SK-N-SH (cell line): ENCODE data around the gene CNTNAP2. TPM values are rescaled to one million over a fixed set of nuclear protein-coding genes. Genes with fewer than 3 reads are reported as not detected.

ENCODE experiments used
- CTCF ChIA-PET: fragments of 300-600, 350-600 bp; formaldehyde crosslinking; extraction: SDS; loops from one replicate; lab custom pipeline; 2021; lab: Yijun Ruan, JAX
- POLR2A ChIA-PET: fragments of 350-600 bp; sonication (Branson Sonifier 250); formaldehyde crosslinking; extraction: SDS; loops from one replicate; lab custom pipeline; 2020; ENCODE audit warnings: antibody characterized with exemption, inconsistent platforms; lab: Yijun Ruan, JAX
- DNase-seq: peaks from one replicate; pipeline ENCODE4 v3.0.0; 2012
- H2AFZ ChIP-seq: fragments of 200-600 bp; sonication (generic); 2 replicates; pipeline ENCODE4 v1.8.1; 2016; ENCODE audit warnings: antibody characterized with exemption, mild to moderate bottlenecking, low read depth
- H3F3A ChIP-seq: fragments of 200-600 bp; sonication (generic); replicated peaks from 2 replicates; pipeline ENCODE3; 2016; ENCODE audit warnings: antibody characterized with exemption, mild to moderate bottlenecking; ENCODE audit not compliant: insufficient read depth
- H3K27ac ChIP-seq, 2 experiments: fragments of 200-500 bp in 1 of 2; fragments of 200-600 bp in 1 of 2; sonication (Bioruptor generic) in 1 of 2; sonication (generic), shearing (Covaris generic) in 1 of 2; 2 replicates each; pipeline versions ENCODE4 v1.5.1 to v1.6.1; 2014 to 2016; ENCODE audit warnings: low read depth in 2 of 2, inconsistent platforms in 1 of 2, low read length in 1 of 2, mild to moderate bottlenecking in 1 of 2, mixed read lengths in 1 of 2
- H3K27me3 ChIP-seq: fragments of 200-600 bp; sonication (generic), shearing (Covaris generic); 2 replicates; pipeline ENCODE4 v1.6.1; 2016; ENCODE audit warnings: mixed run types; ENCODE audit not compliant: insufficient read depth
- H3K36me3 ChIP-seq, 2 experiments: fragments of 200-500 bp in 1 of 2; fragments of 200-600 bp in 1 of 2; sonication (Bioruptor generic) in 1 of 2; sonication (generic) in 1 of 2; replicated peaks in 1 of 2; 2 replicates each; pipeline versions ENCODE3 to v1.5.1; 2014 to 2016; ENCODE audit warnings: low read length in 1 of 2, mild to moderate bottlenecking in 1 of 2; ENCODE audit not compliant: insufficient read depth in 2 of 2, control insufficient read depth in 1 of 2
- H3K4me1 ChIP-seq, 2 experiments: fragments of 200-500 bp in 1 of 2; fragments of 200-600 bp in 1 of 2; sonication (Bioruptor generic) in 1 of 2; sonication (generic), shearing (Covaris generic) in 1 of 2; 2 replicates each; pipeline versions ENCODE4 v1.5.1 to v1.6.1; 2014 to 2016; ENCODE audit warnings: low read depth in 1 of 2, low read length in 1 of 2, mixed run types in 1 of 2; ENCODE audit not compliant: insufficient read depth in 2 of 2, control insufficient read depth in 1 of 2
- H3K4me2 ChIP-seq: fragments of 200-600 bp; sonication (generic), shearing (Covaris generic); 2 replicates; pipeline ENCODE4 v1.6.1; 2017; ENCODE audit warnings: mixed run types
- H3K4me3 ChIP-seq, 2 experiments: fragments of 200-500 bp in 1 of 2; fragments of 200-600 bp in 1 of 2; sonication (Bioruptor generic) in 1 of 2; sonication (generic), shearing (Covaris generic) in 1 of 2; 2 replicates each; pipeline versions ENCODE4 v1.5.1 to v1.8.1; 2014 to 2016; ENCODE audit warnings: low read depth in 2 of 2, inconsistent platforms in 1 of 2, low read length in 1 of 2, mild to moderate bottlenecking in 1 of 2, mixed read lengths in 1 of 2, moderate library complexity in 1 of 2
- H3K79me2 ChIP-seq: fragments of 200-600 bp; sonication (generic); 2 replicates; pipeline ENCODE4 v1.8.1; 2017; ENCODE audit warnings: mild to moderate bottlenecking; ENCODE audit not compliant: insufficient read depth
- H3K9ac ChIP-seq: fragments of 200-600 bp; sonication (generic); 2 replicates; pipeline ENCODE4 v1.6.1; 2017; ENCODE audit warnings: mixed run types
- H3K9me2 ChIP-seq: fragments of 200-600 bp; sonication (generic); 2 replicates; pipeline ENCODE4 v1.6.1; 2017; ENCODE audit warnings: mixed run types
- H3K9me3 ChIP-seq: fragments of 200-600 bp; sonication (generic); 2 replicates; pipeline ENCODE4 v1.6.1; 2017; ENCODE audit warnings: mixed run types, mild to moderate bottlenecking, moderate library complexity
- H4K20me1 ChIP-seq: fragments of 200-600 bp; sonication (generic); 2 replicates; pipeline ENCODE4 v1.6.1; 2017; ENCODE audit warnings: mild to moderate bottlenecking, mixed run types; ENCODE audit not compliant: insufficient read depth
- EP300 ChIP-seq, 2 experiments: IDR thresholded peaks; 2 replicates each; pipeline versions ENCODE4 v1.4.0 to v1.6.1; 2012; ENCODE audit warnings: borderline replicate concordance in 1 of 2, low read depth in 1 of 2, low read length in 1 of 2
- EZH2phosphoT487 ChIP-seq: fragments of 200-600 bp; sonication (generic); IDR thresholded peaks from 2 replicates; pipeline ENCODE4 v1.6.1; 2017; ENCODE audit warnings: low read depth, mixed run types, mild to moderate bottlenecking, antibody characterized with exemption, moderate library complexity, borderline replicate concordance
- FOXJ3 ChIP-seq: sonication (generic); formaldehyde crosslinking; IDR thresholded peaks from 2 replicates; pipeline ENCODE4 v1.5.1; 2020; ENCODE audit warnings: mild to moderate bottlenecking, missing genetic modification reagents
- FOXM1 ChIP-seq: IDR thresholded peaks from 2 replicates; pipeline ENCODE4 v1.4.0; 2012; ENCODE audit warnings: low read depth, mild to moderate bottlenecking
- GABPA ChIP-seq: IDR thresholded peaks from 2 replicates; pipeline ENCODE4 v1.4.0; 2012; ENCODE audit warnings: low read depth, mild to moderate bottlenecking
- GATA2 ChIP-seq: sonication (generic); formaldehyde crosslinking; IDR thresholded peaks from 2 replicates; pipeline ENCODE4 v1.5.0; 2020; ENCODE audit warnings: mild to moderate bottlenecking, missing genetic modification reagents
- JUND ChIP-seq: IDR thresholded peaks from 2 replicates; pipeline ENCODE4 v1.4.0; 2012
- NFIC ChIP-seq: IDR thresholded peaks from 2 replicates; pipeline ENCODE4 v1.4.0; 2012; ENCODE audit warnings: borderline replicate concordance
- NRF1 ChIP-seq: IDR thresholded peaks from 2 replicates; pipeline ENCODE4 v1.6.1; 2012; ENCODE audit warnings: low read depth, mild to moderate bottlenecking, low read length
- POLR2AphosphoS5 ChIP-seq: IDR thresholded peaks from 2 replicates; pipeline ENCODE4 v1.6.1; 2012; ENCODE audit warnings: low read depth, low read length
- RFX5 ChIP-seq: IDR thresholded peaks from 2 replicates; pipeline ENCODE4 v1.6.1; 2012; ENCODE audit warnings: mild to moderate bottlenecking, improper control_type of control experiment, low read length
- SMC3 ChIP-seq: IDR thresholded peaks from 2 replicates; pipeline ENCODE4 v1.6.1; 2012; ENCODE audit warnings: low read depth, low read length, improper control_type of control experiment
- TAF1 ChIP-seq: IDR thresholded peaks from 2 replicates; pipeline ENCODE4 v1.6.1; 2012; ENCODE audit warnings: low read depth, mild to moderate bottlenecking, low read length, moderate library complexity, borderline replicate concordance
- TCF12 ChIP-seq: IDR thresholded peaks from 2 replicates; pipeline ENCODE4 v1.4.0; 2012
- TEAD4 ChIP-seq: IDR thresholded peaks from 2 replicates; pipeline ENCODE4 v1.4.0; 2012; ENCODE audit warnings: mild to moderate bottlenecking, borderline replicate concordance; ENCODE audit not compliant: insufficient read depth
- YY1 ChIP-seq: IDR thresholded peaks from 2 replicates; pipeline ENCODE4 v1.4.0; 2012; ENCODE audit warnings: low read depth, mild to moderate bottlenecking
- WGBS: methylation state at CpG from one replicate; pipeline ENCODE4 v1.1.6; 2017; ENCODE audit warnings: low lambda C conversion rate; 5-methylcytosine and 5-hydroxymethylcytosine counted together
- polyA plus RNA-seq, 3 experiments: library from polyadenylated mRNA; depleted of rRNA; stranded (reverse); fragments of >200 nt; gene quantifications; 2 replicates each; pipeline ENCODE4 v1.2.3, GENCODE V29; 2012
- TF ChIP-seq, protein P1 (sequence below): IDR thresholded peaks from 2 replicates; pipeline ENCODE4 v1.4.0; 2012; ENCODE audit warnings: low read depth, borderline replicate concordance
- TF ChIP-seq, protein P2 (sequence below): IDR thresholded peaks from 2 replicates; pipeline ENCODE4 v1.6.1; 2012; ENCODE audit warnings: mild to moderate bottlenecking, low read depth, low read length, moderate library complexity
- TF ChIP-seq, protein P3 (sequence below): IDR thresholded peaks from 2 replicates; pipeline ENCODE4 v1.4.0; 2012; ENCODE audit warnings: low read depth, borderline replicate concordance

CNTNAP2 gene
- polyA plus RNA-seq, 1 of the 3 experiments (the other 2 are of a cell fraction) = 3.4 TPM

DNA sequence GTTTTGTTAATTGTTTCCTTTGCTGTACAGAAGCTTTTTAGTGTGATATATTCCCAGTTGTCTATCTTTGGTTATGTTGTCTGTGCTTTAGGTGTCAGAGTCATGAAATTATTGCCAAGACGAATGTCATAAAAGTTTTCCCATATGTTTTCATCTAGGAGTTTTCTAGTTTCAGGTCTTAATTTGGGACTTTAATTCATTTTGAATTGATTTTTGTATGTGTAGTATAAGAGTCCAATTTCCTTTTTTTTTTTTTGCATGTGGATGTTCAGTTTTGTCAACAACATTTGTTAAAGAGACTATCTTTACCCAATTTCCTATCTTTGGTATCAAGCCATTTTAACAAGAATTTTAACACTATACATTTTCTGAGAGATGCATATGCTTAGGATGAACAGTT, 432.2 kb downstream of the CNTNAP2 start:
- H3K4me2 ChIP-seq = no peak overlapping the region
- no peaks in the 10 kb centered on the region for H3F3A ChIP-seq
- POLR2A ChIA-PET = no interaction called here
- H3K9me2 ChIP-seq = no peaks in the 10 kb centered on the region
- H3K9me3 ChIP-seq = no peaks in the 10 kb centered on the region
- no peaks in the 10 kb centered on the region for H3K27me3 ChIP-seq
- DNase-seq = no peak
- CTCF ChIA-PET = no interaction called here
- H3K79me2 ChIP-seq = no peaks in the 10 kb centered on the region
- H3K4me3 ChIP-seq = no peak overlapping the region
- H2AFZ ChIP-seq = no peak overlapping the region
- no peak overlapping the region for H3K9ac ChIP-seq
- TF ChIP-seq NFIC = no peak
- TF ChIP-seq JUND = no peak
- TF ChIP-seq EZH2phosphoT487 = no peak
- no peak for TF ChIP-seq EP300 (IDR thresholded peaks at IDR 0.05; ENCODE audit: borderline replicate concordance in 1 of 2, low read depth in 1 of 2, low read length in 1 of 2)
- no peak for TF ChIP-seq NRF1
- TF ChIP-seq GABPA = no peak
- TF ChIP-seq SMC3 = no peak
- TF ChIP-seq, protein P1, sequence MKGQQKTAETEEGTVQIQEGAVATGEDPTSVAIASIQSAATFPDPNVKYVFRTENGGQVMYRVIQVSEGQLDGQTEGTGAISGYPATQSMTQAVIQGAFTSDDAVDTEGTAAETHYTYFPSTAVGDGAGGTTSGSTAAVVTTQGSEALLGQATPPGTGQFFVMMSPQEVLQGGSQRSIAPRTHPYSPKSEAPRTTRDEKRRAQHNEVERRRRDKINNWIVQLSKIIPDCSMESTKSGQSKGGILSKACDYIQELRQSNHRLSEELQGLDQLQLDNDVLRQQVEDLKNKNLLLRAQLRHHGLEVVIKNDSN = no peak
- TF ChIP-seq FOXJ3 (CRISPR knock-in tag) = no peak
- TF ChIP-seq RFX5 = no peak
- TF ChIP-seq POLR2AphosphoS5 = no peak
- TF ChIP-seq TEAD4 = no peak
- TF ChIP-seq FOXM1 = no peak
- TF ChIP-seq, protein P2, sequence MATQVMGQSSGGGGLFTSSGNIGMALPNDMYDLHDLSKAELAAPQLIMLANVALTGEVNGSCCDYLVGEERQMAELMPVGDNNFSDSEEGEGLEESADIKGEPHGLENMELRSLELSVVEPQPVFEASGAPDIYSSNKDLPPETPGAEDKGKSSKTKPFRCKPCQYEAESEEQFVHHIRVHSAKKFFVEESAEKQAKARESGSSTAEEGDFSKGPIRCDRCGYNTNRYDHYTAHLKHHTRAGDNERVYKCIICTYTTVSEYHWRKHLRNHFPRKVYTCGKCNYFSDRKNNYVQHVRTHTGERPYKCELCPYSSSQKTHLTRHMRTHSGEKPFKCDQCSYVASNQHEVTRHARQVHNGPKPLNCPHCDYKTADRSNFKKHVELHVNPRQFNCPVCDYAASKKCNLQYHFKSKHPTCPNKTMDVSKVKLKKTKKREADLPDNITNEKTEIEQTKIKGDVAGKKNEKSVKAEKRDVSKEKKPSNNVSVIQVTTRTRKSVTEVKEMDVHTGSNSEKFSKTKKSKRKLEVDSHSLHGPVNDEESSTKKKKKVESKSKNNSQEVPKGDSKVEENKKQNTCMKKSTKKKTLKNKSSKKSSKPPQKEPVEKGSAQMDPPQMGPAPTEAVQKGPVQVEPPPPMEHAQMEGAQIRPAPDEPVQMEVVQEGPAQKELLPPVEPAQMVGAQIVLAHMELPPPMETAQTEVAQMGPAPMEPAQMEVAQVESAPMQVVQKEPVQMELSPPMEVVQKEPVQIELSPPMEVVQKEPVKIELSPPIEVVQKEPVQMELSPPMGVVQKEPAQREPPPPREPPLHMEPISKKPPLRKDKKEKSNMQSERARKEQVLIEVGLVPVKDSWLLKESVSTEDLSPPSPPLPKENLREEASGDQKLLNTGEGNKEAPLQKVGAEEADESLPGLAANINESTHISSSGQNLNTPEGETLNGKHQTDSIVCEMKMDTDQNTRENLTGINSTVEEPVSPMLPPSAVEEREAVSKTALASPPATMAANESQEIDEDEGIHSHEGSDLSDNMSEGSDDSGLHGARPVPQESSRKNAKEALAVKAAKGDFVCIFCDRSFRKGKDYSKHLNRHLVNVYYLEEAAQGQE = no peak
- TF ChIP-seq YY1 = no peak
- no peak for TF ChIP-seq GATA2 (CRISPR knock-in tag)
- H3K36me3 ChIP-seq = no peaks in the 10 kb centered on the region
- H3K4me1 ChIP-seq = no peaks in the 10 kb centered on the region
- WGBS = 13% methylated on average over 1 of the region's 1 CpG
- no peaks in the 10 kb centered on the region for H4K20me1 ChIP-seq
- no peak overlapping the region for H3K27ac ChIP-seq

DNA sequence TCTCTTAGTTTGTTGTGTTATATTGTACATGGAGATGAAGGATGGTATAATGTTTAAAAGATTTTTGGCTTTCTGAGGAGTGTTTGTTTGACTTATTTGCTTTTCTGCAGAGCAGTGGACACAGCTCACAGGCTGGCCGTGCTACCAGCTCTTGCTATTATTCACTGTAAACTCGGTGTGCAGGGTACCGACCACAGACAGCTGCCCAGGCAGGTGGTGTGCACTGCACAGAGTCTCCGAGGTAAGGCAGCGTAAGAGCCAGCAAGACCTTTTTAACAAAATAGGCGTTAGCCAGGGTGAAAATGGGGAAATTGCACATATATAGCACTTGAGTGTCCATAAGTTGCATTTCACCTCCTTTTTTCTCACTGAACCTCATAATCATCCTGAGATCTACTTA, 438.0 kb downstream of the CNTNAP2 start:
- Histone ChIP-seq H3K9ac (no peak overlapping the region), H3K27me3 (no peaks in the 10 kb centered on the region), H3K79me2 (no peaks in the 10 kb centered on the region), H2AFZ (no peak overlapping the region), H3K4me3 (no peak overlapping the region), H3K4me1 (peaks cover 0 to 3% of the 10 kb centered on the region in 2 experiments; a peak in 1 of 4 replicates), H3K27ac (no peak overlapping the region), H4K20me1 (no peaks in the 10 kb centered on the region), H3K9me2 (no peaks in the 10 kb centered on the region), H3K36me3 (no peaks in the 10 kb centered on the region), H3K4me2 (no peak overlapping the region), H3K9me3 (no peaks in the 10 kb centered on the region), H3F3A (no peaks in the 10 kb centered on the region)
- ChIA-PET CTCF (interaction anchor here (0.7 kb wide), 1 partner anchor 1673 kb away, joined by 3 read pairs; no protein-coding TSS in a partner anchor), POLR2A (no interaction called here)
- no peak for TF ChIP-seq TAF1
- TF ChIP-seq, protein P3, sequence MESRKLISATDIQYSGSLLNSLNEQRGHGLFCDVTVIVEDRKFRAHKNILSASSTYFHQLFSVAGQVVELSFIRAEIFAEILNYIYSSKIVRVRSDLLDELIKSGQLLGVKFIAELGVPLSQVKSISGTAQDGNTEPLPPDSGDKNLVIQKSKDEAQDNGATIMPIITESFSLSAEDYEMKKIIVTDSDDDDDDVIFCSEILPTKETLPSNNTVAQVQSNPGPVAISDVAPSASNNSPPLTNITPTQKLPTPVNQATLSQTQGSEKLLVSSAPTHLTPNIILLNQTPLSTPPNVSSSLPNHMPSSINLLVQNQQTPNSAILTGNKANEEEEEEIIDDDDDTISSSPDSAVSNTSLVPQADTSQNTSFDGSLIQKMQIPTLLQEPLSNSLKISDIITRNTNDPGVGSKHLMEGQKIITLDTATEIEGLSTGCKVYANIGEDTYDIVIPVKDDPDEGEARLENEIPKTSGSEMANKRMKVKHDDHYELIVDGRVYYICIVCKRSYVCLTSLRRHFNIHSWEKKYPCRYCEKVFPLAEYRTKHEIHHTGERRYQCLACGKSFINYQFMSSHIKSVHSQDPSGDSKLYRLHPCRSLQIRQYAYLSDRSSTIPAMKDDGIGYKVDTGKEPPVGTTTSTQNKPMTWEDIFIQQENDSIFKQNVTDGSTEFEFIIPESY = no peak
- TF ChIP-seq TCF12 = no peak
- no peak for TF ChIP-seq JUND
- 31% methylated on average over 6 of the region's 6 CpGs for WGBS
- DNase-seq = no peak
